ENCODE data around the gene SIPA1L3. TPM values are rescaled to one million over a fixed set of nuclear protein-coding genes. Genes with fewer than 3 reads are reported as not detected.
A peak's percentile ranks its signal among the peaks of the same experiment; 100 is the strongest.

The SIPA1L3 gene
- total and polyA plus RNA-seq, 2 experiments from 2014 or later: 15.7 to 54.1 TPM

GRCh38 chr19:37930416-37930815, 23.4 kb downstream of the SIPA1L3 start (continued):
- TF ChIP-seq POLR2AphosphoS5 (IDR thresholded peaks at IDR 0.05; ENCODE audit: low read depth): no peak
- TF ChIP-seq CREB1 (CRISPR knock-in tag; IDR thresholded peaks at IDR 0.05; ENCODE audit: low read depth): no peak
- TF ChIP-seq STAT1 (IDR thresholded peaks at IDR 0.05; ENCODE audit: unreplicated experiment): no peak
- no peak for TF ChIP-seq CTCF (conservative IDR thresholded peaks at IDR 0.05; ENCODE audit: low read depth in 2 of 2)
- TF ChIP-seq JUNB (IDR thresholded peaks at IDR 0.05; ENCODE audit: unreplicated experiment): no peak

- Histone ChIP-seq H3K79me2 (replicated peaks; ENCODE audit: insufficient read depth) (peaks cover 79% of the 10 kb centered on the region), H3K4me2 (peak overlapping the region; percentile 72), H3K36me3 (ENCODE audit: insufficient read depth) (peaks cover 9% of the 10 kb centered on the region; the same call in 1 of the 2 replicates), H2AFZ (no peak overlapping the region), H3F3A (replicated peaks; ENCODE audit: low read depth) (peaks cover 11% of the 10 kb centered on the region), H3K9me2 (ENCODE audit: insufficient read depth) (no peaks in the 10 kb centered on the region), H3K4me3 (peak overlapping the region; percentile 47), H4K20me1 (replicated peaks; ENCODE audit: insufficient read depth) (no peaks in the 10 kb centered on the region), H3K27ac (ENCODE audit: low read depth) (peak overlapping the region; percentile 98), H3K27me3 (ENCODE audit: insufficient read depth) (no peaks in the 10 kb centered on the region), H3K4me1 (ENCODE audit: insufficient read depth) (peaks cover 59% of the 10 kb centered on the region)
- Mint-ChIP-seq H3K27ac (peak overlapping the region; percentile 82), H3K27me3 (ENCODE audit: insufficient read depth, low read depth, poor library complexity) (peaks cover 9% of the 10 kb centered on the region), H3K4me1 (peaks cover 58% of the 10 kb centered on the region), H3K36me3 (ENCODE audit: low read depth) (peaks cover 38% of the 10 kb centered on the region), H3K4me3 (peak overlapping the region; percentile 60), H3K9me3 (peaks cover 24% of the 10 kb centered on the region)
- ATAC-seq (peak; percentile 77), DNase-seq (ENCODE audit: low spot score) (peak; percentile 90)
- TF ChIP-seq POLR2AphosphoS5 (IDR thresholded peaks at IDR 0.05; ENCODE audit: low read depth): peak; percentile 46; the same call in 1 of the 2 replicates
- peak; percentile 47; the same call in 1 of the 2 replicates for TF ChIP-seq ETS1 (IDR thresholded peaks at IDR 0.05)
- no peak for TF ChIP-seq ZNF462 (CRISPR knock-in tag; IDR thresholded peaks at IDR 0.05)
- TF ChIP-seq JUNB (IDR thresholded peaks at IDR 0.05; ENCODE audit: unreplicated experiment): no peak
- TF ChIP-seq EZH2phosphoT487 (IDR thresholded peaks at IDR 0.05; ENCODE audit: unreplicated experiment): no peak
- TF ChIP-seq EZH2 (IDR thresholded peaks at IDR 0.05; ENCODE audit: low read depth, unreplicated experiment): no peak
- no peak for TF ChIP-seq ZNF114 (CRISPR knock-in tag; IDR thresholded peaks at IDR 0.05)
- no peak for TF ChIP-seq NANOG (IDR thresholded peaks at IDR 0.05; ENCODE audit: borderline replicate concordance)
- TF ChIP-seq ZNF331 (CRISPR knock-in tag; IDR thresholded peaks at IDR 0.05; ENCODE audit: low read depth): no peak
- TF ChIP-seq STAT1 (IDR thresholded peaks at IDR 0.05; ENCODE audit: unreplicated experiment): no peak
- no peak for TF ChIP-seq CTCF (conservative IDR thresholded peaks at IDR 0.05; ENCODE audit: low read depth in 2 of 2)
- TF ChIP-seq CREB1 (CRISPR knock-in tag; IDR thresholded peaks at IDR 0.05; ENCODE audit: low read depth): 0 out of 2 replicates have a peak, but pooled peaks have one; percentile 50
These were observed 25.1 kb downstream of the SIPA1L3 start for GRCh38 chr19:37931881-37932655.

All from GM23338 (cell line).